Fibroblast of peridontal ligament (primary cell): ENCODE data around the gene VAPB.

Experiments
- DNase-seq: peaks from one replicate; pipeline ENCODE4 v3.0.0-alpha.2; 2010; ENCODE audit errors: extremely low read depth

The VAPB gene

DNA sequence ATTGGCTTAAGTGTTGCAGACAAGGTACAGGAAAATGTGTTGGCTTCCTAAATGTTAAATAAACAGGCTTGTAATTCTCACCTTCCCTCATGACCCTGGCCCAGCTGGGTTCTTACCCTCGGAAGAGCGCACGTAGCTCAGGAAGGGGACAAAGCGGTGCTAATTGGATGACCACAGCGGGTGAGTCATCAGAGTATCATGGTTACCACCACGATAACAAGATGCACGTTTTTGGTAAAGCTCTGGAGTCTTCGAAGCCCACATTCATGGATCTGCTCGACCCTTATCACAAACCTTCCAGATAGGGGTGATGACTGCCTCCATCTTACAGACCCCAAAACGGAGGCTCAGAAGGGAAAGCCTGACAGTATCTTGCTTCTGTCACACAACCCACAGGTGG is 93.4 kb downstream of the VAPB start:
- DNase-seq, result peak; percentile 22

DNA sequence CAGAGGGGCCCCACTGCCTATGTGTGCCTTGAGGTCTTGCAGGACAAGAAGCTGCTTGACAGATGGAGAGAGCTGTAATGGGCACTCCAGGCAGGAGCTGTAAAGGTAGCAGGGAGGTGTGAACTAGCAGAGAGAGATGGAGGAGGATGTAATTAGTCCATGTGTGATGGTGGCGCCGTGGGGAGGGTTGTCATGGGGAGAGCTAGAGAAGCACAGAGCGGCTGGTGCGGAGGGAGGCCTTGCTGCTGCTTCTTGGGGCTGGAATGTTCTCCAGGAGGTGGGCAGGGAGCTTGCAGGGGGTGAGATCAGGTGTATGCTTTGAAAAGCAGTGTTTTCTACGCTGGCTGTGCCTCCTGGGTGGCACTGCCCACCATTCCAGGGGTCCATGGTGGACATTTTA is 94.0 kb downstream of the VAPB start:
- no peak for DNase-seq

DNA sequence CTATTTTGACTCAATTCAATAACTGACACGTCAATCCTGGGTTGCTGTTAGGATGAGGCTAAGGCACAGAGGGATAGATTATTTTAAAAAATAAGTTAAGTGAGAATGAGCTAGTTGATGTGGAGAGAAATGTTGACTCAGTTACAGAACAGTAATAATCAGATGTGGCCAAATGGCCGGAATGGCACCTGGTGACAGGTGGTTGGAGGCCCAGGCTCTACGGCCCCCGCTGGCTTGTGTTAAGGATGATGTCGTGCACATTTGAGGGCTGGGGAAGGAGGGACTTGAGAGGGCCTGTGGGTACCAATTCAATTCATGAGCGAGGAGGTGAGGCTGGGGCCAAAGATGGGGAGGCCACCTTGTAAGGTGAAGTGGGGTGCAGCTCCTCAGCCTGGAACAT is 94.4 kb downstream of the VAPB start:
- DNase-seq, result no peak

DNA sequence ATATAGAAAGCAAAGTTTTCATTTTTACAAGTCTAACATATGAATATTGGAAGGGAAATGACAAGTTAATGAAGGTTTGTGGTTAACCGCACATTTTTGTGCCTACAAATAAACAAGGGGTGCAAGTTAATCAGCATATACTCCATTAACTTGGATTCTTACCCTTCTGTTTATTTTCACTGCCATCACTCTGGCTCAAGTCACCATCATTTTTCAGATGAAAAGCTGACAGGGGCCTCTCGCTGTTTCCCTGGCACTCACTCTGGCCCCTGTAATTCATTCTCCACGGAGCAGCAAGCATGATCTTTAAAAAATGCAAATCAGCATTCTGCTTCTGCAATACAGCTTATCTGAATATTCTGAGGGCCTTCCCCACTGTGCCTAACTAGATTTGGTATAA is 96.4 kb downstream of the VAPB start:
- no peak for DNase-seq

DNA sequence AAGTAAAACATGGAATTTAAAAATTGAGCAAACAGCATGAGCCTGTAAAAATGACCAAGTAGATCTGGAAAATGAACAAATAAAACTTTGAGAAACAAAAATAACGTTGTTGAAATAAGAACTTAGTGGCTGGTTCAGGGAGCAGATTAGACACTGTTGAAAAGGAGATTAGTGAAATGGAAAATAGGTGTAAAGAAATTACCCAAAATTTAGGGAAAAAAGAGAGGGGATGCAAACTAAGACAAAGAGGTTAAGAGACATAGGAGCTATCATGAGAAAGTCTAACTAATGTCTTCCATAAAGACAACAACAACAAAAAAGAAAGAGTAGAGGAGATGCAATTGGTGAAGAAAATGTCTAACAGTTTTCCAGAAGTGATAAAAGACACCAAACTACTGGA is 97.2 kb downstream of the VAPB start:
- no peak for DNase-seq

DNA sequence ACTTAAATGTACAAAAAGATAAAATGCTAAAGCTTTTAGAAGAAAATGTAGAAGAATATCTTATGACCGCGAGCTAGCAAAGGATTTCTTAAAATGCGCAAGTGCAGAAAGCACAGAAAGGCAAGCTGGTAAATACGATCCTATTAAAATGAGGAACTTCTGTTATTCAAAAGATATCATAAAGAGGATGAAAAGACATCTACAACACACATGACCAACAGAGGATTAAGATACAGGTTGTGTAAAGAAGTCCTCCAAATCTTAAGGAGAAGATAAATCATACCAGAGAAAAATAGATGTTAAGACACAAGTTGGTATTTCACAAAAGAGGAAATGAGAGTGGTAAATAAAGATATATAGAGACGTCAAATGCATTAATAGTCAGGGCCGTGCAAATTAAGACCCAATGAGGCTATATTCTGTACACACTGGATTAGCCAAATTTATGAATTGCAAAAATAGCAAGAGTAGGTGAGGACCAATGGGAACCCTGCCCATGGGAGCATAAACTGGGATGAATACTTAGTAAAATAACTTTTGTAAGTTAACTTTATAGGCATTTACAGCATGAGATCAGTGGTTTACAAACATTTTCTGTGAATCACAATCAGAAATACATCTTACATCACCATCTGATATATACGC is 103.2 kb downstream of the VAPB start:
- DNase-seq, result no peak

DNA sequence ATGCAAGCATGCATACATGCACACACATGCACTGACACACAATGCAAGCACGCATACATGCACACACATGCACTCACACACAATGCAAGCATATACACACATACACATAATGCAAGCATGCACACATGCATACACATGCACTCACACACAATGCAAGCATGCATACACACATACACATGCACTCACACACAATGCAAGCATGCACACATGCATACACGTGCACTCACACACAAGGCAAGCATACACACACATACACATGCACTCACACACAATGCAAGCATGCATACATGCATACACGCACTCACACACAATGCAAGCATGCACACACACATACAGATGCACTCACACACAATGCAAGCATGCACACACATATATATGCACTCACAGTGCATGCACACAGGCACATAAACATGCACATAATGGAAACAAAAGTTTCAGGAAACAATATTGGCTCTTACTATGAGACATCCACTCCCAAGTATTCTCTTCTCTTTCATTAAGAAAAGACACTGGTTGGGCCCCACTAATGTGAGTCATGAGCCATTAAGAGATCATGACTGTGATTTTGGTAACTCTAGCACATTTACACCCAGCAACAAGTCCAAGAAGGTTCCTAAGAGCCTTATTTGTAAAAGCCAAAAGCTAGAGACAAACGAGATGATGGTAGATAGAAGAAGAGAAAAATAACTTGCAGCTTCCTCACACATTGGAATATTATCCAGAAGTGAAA is 103.9 kb downstream of the VAPB start:
- DNase-seq, result no peak

DNA sequence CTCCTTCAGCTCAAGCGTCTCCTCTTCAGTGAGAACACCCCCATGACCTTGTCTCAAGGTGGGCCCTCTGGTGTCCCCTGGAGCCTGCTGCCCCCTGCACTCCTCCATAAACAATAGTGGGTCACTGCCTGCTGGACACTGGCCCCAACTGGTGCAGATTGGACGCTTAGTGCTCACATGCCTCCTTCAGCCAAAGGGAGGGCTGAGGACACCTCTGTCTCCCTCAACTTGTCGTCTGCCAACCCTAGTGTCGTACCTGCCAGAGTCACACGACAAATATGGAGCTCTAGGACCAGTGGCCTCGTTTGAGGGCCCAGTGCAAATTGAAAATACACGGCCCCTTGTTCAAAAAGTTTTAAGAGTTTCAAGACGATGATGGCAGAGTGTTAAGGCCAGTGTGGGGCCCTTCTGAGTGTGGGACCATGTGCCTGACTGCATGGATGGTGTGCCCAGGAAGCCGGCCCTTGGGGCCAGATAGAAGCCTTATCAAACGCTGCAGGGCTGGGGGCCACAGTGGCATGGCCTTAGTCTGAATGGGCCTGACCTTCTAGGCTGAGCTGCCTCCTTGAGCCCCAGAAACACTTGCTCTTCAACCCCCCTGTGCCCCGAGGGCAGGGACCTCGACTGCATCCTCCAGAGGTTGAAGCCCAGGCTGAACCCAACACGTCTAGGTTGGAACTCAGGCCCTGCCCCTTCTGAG is 106.0 kb downstream of the VAPB start:
- no peak for DNase-seq

DNA sequence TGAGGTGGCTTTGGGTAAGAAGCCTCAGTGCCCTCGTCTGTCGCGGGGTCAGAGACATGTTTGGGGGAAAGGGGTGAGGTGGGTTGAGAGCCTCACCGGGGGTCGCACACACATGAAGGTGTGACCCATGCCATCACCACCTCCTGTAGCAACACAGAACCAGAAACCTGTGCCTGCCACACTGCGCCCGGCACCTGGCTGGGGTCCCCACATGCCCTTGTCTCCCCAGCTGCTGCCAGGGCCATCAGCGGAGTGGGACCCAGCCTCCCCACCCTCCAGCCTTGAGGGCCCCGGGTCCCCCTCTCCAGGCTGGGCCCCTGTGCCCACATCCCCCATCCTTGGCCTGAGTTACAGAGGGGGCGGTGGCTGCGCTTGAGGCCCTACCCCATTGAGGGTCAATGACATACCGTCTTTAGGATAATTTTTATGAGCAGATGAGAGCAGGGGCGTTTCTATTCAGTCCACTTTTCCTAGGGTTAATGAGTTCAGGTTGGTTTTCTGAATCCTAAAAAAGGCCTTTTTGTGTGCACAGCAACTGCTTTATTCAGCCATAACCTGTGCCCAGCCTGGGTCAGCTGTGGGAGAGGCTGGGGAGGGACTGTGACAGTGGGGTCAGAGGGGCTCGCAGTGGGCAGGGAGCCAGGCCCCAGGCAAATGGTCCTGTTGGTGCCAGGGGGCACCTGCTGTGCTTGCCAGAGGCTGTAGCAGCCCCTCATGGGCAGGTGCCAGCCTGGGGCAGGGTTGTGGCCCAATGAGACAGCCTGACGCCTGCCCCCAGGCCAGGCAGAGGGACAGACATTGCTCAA is 106.8 kb downstream of the VAPB start:
- no peak for DNase-seq

DNA sequence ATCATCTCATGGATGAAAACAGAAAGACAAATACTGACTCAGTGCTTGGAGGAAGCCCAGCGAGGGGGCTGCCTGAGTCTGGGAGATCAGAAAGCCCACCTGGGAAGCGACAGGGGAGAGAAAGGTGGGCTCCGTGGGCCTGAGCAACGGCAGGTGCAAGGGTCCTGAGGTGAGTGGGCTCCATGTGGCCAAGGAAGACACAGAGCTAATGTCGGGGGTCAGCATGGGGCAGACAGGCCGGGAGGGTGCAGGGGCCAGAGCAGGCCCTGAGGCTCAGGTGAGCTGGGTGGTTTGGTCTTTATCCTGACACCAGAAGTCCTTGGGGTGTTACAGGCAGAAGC is 107.4 kb downstream of the VAPB start:
- no peak for DNase-seq

DNA sequence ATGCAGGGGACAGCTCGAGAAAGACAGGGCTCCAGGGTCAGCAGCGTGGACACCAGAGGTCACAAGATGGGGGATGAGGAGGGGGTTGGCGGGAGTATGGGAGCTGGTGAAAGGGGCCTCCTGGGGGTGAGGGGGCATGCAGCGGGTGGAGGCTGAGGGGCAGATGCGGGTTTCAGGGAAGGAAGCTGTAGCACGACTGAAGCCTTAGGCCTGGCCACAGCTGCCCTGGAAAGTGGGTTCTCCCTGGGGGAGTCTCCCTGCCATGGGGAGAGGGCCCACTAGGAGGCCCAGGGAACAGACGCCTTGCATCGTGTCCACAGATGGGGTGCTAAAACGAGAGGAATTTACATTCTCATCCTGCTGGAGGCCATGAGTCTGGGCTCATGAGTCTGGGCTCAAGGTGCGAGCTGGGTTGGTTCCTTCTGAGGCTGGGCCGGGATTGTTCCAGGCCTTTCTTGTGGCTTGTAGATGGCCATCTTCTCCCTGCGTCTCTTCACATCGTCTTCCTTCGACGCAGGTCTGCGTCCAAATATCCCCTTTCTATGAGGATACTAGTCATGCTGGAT is 108.1 kb downstream of the VAPB start:
- DNase-seq, result no peak

DNA sequence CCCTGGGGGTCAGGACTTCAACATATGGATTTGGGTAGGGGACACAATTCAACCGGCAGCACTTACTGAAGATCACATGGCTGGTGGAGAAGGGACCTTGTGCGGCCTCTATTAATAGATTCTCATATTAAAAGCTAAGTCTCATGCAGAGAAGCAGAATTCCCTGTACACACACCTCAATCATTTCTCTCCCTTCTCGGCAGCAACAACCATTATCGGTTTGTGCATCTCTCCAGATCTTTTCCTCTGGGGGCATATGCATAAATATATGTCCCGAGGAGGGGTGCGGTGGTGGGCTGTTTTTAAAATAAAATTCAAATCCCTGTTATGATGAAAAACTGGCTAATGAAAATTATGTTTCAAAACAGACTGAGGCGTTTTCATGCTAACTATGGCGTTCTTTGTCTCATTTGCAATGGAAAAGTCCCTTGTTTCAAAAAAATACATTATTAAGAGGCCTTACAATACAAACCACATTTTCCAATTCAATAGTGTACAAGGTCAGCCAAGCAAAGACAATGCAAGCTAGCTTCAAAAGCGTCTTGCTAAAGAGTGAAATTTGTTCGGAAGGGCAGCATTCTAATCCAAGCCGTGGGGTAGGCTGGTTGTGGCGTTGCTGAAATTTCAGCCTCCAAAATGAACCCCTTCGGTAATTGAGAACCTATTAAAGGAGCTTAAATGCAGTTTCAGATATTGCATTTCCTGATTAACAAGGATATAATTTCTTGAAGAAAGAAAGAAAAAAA is 108.9 kb downstream of the VAPB start:
- no peak for DNase-seq

DNA sequence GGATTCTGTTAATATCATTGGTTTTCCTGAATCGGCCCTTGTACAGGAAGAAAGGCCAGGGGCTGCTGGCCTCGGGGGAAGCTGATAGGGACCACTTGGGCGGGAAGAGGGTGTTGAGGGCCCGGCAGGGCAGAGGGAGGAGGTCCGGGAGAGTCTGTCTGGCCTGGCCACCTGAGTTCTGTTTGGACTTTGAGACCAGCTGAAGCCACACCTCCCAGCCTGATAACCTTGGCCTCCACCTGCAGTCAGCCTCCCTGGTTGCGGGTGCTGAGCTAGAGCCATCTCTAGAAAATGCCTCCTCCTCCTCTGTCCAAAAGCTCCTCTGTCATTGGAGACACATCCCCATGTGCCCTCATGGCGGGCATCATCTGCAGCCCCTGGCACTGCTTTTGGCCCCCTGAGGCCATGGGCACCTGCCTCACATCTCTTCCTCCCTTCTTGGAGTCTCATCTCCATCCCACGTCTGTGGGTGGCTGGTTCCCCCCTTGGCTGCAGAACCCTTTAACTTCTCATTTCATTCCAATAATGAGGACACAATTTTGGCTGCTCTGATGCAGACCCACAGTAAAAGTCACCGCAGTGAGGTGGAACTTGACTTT is 109.5 kb downstream of the VAPB start:
- no peak for DNase-seq

DNA sequence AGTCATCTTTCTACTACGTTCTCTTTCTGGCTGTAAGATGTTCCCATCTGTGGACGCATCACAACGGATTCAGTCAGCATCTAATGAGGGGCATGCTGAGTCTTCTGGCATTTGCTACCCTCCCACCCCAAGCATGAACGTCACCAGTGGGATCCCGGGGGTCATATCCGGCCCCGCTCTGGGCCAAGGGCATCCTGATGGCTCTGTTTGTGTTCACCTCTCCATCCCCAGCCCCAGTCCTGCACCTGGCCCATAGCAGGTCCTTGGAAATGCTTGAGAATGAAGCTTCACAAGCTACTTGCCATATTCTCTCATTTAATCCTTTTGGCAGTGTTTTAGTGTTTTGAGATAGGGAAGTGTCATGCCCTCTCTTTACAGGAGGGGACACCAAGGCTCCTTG is 111.2 kb downstream of the VAPB start:
- DNase-seq, result no peak
